Measurements from ENCODE around the gene CLBA1.

DNA sequence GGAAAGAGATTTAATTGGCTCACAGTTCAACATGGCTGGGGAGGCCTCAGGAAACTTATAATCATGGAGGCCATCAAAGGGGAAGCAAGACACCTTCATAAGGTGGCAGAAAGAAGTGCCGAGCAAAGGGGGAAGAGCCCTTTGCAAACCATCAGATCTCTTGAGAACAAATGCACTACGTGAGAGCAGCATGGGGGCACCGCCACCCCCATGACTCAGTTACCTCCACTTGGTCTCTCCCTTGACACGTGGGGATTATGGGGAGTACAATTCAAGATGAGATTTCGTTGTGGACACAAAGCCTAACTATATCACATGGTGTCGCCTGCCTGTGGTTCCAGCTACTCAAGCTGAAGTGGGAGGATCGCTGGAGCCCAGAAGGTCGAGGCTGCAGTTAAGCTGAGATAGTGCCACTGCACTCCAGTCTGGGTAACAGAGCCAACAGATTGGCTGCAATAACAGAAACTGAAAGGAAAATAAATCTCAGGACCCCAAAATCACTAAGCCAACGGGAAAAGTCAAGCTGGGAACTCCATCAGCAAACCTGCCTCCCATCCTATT lies 45.3 kb downstream of the CLBA1 start:
- no peak for TF ChIP-seq POLR2AphosphoS5 (IDR thresholded peaks at IDR 0.05; ENCODE audit: borderline replicate concordance, low read depth, low read length)
- no peak for TF ChIP-seq EZH2 (IDR thresholded peaks at IDR 0.05)
- TF ChIP-seq FOXP2 (optimal IDR thresholded peaks at IDR 0.05; ENCODE audit: control extremely low read depth, extremely low read length, insufficient read depth): no peak

Data from SK-N-MC (cell line).